Measurements from ENCODE around the gene C1orf232.

Gene C1orf232

DNA sequence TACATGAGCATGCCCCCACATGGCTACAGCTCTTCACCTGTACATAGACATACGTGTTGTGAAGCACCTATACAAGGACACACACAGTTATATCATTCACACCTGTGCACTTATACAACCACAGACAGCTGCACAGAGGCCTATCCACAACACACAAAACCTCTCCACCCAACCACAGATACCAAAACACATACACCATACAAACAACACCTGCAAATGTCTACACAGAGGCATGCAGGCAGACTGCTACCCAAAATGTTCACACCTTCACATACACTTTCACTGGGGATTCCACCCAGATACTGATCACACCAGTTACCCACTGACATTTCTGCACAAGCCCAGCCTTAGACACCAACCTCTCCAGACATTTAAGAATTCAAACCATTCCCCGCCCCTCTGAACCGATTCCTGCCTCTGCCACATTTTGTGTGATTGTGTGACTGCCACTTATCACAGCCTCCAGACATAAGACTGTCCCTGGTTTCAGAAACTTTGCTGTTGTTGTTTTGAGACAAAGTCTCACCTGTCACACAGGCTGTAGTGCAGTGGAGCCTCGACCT, 2.0 kb downstream of the C1orf232 start:
- no peaks in the 10 kb centered on the region for H3K27me3 ChIP-seq
- no peak overlapping the region for H3K4me3 ChIP-seq (ENCODE audit: low read depth, low read length)
- TF ChIP-seq, protein P1, sequence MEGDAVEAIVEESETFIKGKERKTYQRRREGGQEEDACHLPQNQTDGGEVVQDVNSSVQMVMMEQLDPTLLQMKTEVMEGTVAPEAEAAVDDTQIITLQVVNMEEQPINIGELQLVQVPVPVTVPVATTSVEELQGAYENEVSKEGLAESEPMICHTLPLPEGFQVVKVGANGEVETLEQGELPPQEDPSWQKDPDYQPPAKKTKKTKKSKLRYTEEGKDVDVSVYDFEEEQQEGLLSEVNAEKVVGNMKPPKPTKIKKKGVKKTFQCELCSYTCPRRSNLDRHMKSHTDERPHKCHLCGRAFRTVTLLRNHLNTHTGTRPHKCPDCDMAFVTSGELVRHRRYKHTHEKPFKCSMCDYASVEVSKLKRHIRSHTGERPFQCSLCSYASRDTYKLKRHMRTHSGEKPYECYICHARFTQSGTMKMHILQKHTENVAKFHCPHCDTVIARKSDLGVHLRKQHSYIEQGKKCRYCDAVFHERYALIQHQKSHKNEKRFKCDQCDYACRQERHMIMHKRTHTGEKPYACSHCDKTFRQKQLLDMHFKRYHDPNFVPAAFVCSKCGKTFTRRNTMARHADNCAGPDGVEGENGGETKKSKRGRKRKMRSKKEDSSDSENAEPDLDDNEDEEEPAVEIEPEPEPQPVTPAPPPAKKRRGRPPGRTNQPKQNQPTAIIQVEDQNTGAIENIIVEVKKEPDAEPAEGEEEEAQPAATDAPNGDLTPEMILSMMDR (IDR thresholded peaks at IDR 0.05; ENCODE audit: low read depth, low read length), result no peak
- H3K4me1 ChIP-seq, result no peaks in the 10 kb centered on the region; the same call in 1 of the 2 replicates
- no peak for DNase-seq
- 0 out of 2 replicates have a peak, but pooled peaks cover 3% of the 10 kb centered on the region for H3K36me3 ChIP-seq
- H3K9me3 ChIP-seq, result no peaks in the 10 kb centered on the region

DNA sequence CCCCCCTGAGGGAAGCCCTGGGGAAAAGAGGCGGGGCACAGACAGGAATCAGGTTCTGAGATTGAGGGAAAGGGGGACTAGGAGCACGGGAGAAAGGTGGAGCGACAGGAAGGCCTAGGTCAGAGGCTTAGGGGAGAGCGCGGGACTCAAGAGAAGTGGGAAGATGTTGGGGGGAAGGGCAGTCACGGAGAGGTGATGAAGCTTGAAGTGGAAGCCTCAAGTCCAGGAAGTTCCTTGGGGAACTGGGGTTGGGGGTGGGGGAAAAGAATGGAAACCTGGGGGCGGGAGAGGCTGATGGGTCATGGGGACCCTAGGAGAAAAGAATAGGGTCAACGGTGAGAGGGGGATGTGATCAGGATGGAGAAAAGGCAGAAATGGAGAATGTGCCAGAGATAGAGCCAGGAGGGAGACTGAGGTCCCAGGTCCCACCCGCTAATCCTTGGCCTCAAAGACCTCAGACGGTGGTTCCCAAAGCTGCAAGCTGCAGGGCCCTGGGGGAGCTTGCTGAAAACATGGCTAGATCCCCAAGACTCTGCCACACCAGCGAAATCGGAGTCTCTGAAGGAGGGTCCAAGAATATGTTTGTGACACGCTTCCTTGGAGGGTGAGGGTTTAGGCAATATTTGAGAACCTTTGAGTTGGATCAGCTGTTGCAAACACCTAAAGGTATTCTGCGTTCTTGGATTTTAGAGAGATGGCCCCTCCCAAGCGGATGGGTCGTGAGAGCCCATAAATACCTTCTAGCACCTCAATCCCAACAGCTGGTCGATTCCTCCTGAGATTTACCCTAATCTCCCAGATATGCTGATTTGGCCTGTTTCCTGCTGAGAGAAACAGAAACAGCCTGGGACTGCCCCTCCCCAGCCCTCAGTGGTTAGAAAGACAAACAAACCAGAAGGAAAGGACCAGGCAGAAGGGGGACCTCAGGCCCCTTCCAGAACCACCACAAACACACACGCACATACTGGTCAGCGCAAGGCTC, 3.6 kb downstream of the C1orf232 start:
- H3K4me1 ChIP-seq, result no peaks in the 10 kb centered on the region; the same call in 1 of the 2 replicates
- DNase-seq, result no peak
- TF ChIP-seq, protein P1 (IDR thresholded peaks at IDR 0.05; ENCODE audit: low read depth, low read length), result no peak
- H3K4me3 ChIP-seq (ENCODE audit: low read depth, low read length), result no peak overlapping the region
- no peaks in the 10 kb centered on the region for H3K9me3 ChIP-seq
- H3K36me3 ChIP-seq, result no peaks in the 10 kb centered on the region
- H3K27me3 ChIP-seq, result no peaks in the 10 kb centered on the region

DNA sequence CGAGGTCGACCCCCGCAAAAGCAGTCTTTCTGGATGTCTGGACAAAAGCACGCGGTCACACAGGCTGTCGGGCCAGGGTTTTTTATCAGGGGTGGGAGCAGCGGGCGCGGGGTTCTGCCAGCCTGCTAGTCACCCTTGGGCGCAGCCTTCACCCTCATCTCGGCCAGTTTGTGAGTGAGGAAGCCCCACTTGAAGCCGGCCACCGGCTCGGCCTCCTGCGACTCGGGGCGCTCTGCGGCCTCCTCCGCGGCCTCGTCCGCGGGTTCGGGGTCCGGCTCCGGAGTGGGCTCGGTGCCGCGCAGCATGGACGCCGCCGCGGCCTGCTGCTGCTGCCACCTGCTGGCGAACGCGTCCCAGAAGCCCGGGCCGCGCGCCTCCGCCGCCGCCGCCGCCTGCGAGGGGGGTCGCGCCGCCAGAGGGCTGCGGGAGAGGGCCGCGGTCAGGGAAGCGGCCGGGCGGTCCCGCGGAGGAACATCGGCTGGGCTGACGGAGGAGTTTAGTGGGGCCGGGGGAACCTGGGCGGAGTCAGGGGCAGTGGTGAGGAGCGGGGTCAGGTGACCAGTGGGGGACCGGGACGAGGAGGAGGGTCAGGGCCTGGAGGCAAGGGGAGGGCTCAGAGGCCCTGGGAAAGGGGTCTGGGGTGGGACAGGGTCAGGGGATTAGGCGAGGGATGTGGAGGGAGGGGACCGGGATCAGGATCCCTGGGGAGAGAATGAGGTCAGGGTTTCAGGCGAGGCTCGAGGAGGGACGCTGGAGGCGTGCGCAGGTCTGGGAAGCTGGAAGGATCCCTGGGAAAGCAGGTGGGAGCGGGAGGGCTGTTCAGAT, 4.5 kb downstream of the C1orf232 start:
- Histone ChIP-seq H3K9me3 (no peaks in the 10 kb centered on the region), H3K4me3 (ENCODE audit: low read depth, low read length) (no peak overlapping the region), H3K27me3 (no peaks in the 10 kb centered on the region), H3K4me1 (no peaks in the 10 kb centered on the region; the same call in 1 of the 2 replicates), H3K36me3 (no peaks in the 10 kb centered on the region)
- peak; percentile 46 for DNase-seq
- TF ChIP-seq, protein P1 (IDR thresholded peaks at IDR 0.05; ENCODE audit: low read depth, low read length), result no peak

DNA sequence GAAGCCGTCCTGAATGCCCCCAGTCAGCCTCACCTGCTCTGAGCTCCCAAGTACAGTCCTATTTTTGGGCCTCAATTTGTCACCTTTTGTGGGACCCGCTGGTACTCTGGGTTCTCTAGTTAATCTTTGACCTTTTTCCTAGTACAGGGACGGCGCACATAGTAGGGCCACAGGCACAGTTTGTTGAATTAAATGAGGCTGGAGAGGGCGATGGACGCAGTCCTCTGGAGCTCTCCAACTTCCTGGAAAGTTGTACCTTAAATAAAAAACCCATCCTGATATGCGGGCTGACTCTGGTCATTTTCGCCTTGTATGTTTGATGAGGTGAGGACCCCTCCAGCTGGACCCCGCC, 5.1 kb downstream of the C1orf232 start:
- Histone ChIP-seq H3K36me3 (no peaks in the 10 kb centered on the region), H3K4me3 (ENCODE audit: low read depth, low read length) (no peak overlapping the region), H3K4me1 (no peaks in the 10 kb centered on the region; the same call in 1 of the 2 replicates), H3K9me3 (no peaks in the 10 kb centered on the region), H3K27me3 (no peaks in the 10 kb centered on the region)
- DNase-seq, result no peak
- TF ChIP-seq, protein P1 (IDR thresholded peaks at IDR 0.05; ENCODE audit: low read depth, low read length), result no peak

DNA sequence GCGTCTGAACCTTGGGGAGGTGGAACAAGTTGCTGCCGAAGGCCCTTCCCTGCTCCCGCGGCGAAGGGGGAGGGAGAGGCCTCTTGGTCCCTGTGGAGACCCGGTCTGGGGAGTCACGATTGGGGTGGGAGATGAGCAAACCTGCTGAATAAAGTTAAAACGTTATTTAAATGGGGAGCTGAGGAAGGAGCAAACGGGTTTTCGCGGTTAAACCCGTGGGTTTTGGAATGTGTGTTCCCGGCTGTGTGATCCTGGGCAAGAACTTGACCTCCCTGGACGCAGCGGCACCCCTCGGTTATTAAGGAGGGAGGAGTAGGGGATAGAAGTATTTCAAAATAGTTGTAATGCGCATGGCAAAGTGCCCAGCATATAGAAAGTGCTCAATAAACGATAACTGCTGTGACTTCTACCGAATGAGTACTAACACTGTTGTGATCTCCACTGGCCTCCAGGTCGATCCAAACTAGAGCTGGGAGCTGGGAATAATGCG, 6.5 kb downstream of the C1orf232 start:
- Histone ChIP-seq H3K36me3 (no peaks in the 10 kb centered on the region), H3K4me1 (no peaks in the 10 kb centered on the region; the same call in 1 of the 2 replicates), H3K9me3 (no peaks in the 10 kb centered on the region), H3K27me3 (no peaks in the 10 kb centered on the region), H3K4me3 (ENCODE audit: low read depth, low read length) (peak overlapping the region; percentile 39)
- TF ChIP-seq, protein P1 (IDR thresholded peaks at IDR 0.05; ENCODE audit: low read depth, low read length), result no peak
- no peak for DNase-seq

Measured in BE2C (cell line).